Measurements from ENCODE around the gene ACSF3.
"Not testable (repeated sequence)": the region's sequence is repeated elsewhere in the genome, so short reads cannot be mapped to it uniquely, and the experiment has no call there.

DNA sequence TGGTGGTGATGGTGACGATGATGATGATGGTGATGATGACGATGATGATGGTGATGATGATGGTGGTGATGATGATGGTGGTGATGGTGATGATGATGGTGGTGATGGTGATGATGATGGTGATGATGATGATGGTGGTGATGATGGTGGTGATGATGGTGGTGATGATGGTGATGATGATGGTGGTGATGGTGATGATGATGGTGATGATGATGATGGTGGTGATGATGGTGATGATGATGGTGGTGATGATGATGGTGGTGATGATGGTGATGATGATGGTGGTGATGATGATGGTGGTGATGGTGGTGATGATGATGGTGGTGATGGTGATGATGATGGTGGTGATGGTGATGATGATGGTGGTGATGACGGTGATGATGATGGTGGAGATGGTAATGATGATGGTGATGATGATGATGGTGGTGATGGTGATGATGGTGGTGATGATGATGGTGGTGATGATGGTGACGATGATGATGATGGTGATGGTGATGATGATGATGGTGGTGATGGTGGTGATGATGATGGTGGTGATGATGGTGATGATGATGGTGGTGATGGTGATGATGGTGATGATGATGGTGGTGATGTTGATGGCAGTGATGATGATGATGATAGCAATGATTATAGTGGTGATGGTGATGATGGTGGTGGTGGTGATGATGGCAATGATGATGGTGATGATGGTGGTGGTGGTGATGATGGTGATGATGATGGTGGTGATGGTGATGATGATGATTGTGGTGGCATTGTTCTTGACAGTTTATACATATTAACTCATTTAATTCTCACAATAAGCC, 24.6 kb upstream of the ACSF3 start:
- TF ChIP-seq EZH2 (IDR thresholded peaks at IDR 0.05); POLR2AphosphoS5 (IDR thresholded peaks at IDR 0.05; ENCODE audit: borderline replicate concordance, low read depth, low read length): not testable (repeated sequence)

Data from SK-N-MC (cell line).